ENCODE measurements around the gene WDR45B. TPM values are rescaled to one million over a fixed set of nuclear protein-coding genes. Genes with fewer than 3 reads are reported as not detected.
A peak's percentile ranks its signal among the peaks of the same experiment; 100 is the strongest.

WDR45B gene
- total RNA-seq, 1 donor from 2014 or later = 75.6 TPM

GRCh38 chr17:82601447-82602000, 46.7 kb downstream of the WDR45B start:
- no peak overlapping the region for H3K4me3 Mint-ChIP-seq (ENCODE audit: unreplicated experiment)

GRCh38 chr17:82600731-82601446, 47.4 kb downstream of the WDR45B start:
- no peak overlapping the region for H3K27ac Mint-ChIP-seq (ENCODE audit: unreplicated experiment)
- DNase-seq (ENCODE audit: extremely low spot score, unreplicated experiment) = no peak
- H3K36me3 Mint-ChIP-seq (ENCODE audit: unreplicated experiment) = peaks cover 45% of the 10 kb centered on the region

More at GRCh38 chr17:82601447-82602000, 46.7 kb downstream of the WDR45B start:
- TF ChIP-seq CTCF (IDR thresholded peaks at IDR 0.05) = no peak
- no peak for DNase-seq (ENCODE audit: extremely low spot score, unreplicated experiment)
- Mint-ChIP-seq H3K36me3 (ENCODE audit: unreplicated experiment) (peaks cover 46% of the 10 kb centered on the region), H3K9me3 (ENCODE audit: unreplicated experiment) (no peaks in the 10 kb centered on the region), H3K27ac (ENCODE audit: unreplicated experiment) (no peak overlapping the region), H3K4me1 (ENCODE audit: unreplicated experiment) (peaks cover 2% of the 10 kb centered on the region), H3K27me3 (ENCODE audit: unreplicated experiment) (no peaks in the 10 kb centered on the region)

DNA sequence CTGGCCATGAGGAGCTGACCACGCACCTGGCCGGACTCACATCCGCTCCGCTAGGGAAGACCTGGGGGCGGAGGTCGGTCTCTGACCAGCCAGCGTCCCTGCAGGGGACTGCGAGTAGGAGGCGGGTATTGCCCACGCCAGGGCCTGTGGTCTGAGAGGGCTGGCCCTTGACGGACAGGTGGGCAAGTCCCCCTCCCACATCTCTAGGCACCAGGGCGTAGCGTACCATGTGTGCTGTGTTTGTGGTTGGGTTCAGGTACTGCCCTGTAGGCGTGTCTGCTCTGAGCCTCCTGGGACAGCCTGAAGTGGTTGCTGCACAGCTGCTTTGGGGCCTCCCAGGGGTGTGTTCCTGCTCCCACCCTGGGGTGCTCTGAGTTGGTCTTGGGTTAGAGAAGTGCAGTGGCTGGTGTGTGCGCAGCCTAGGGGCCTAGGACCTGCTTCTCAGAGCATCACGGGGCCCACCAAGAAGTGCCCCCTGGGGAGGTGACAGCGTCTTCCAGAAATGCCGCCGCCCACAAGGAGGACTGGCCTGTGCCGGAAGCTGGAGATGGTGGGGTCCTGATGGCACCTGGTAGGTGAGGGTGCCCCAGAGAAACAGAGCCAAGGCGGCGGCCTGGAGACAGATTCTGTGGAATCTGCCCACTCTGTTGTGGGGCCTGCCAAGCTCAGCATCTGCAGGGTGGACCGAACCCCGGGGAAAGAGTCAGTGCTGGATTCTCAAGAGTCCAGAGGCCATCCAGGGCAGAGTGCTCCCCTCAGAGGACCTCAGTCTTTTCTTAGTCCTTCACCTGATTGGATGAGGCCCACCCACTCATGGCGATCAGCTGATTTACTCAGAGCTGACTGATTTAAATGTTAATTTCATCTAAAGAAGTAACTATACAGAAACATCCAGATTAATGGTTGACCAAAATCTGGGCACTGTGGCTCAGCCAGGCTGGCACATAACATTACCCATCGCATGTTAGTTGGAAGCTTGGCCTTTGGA, 48.3 kb downstream of the WDR45B start:
- no peaks in the 10 kb centered on the region for H3K9me3 Mint-ChIP-seq (ENCODE audit: unreplicated experiment)
- TF ChIP-seq CTCF (IDR thresholded peaks at IDR 0.05) = no peak
- no peak overlapping the region for H3K4me3 Mint-ChIP-seq (ENCODE audit: unreplicated experiment)
- no peak for DNase-seq (ENCODE audit: extremely low spot score, unreplicated experiment)
- H3K4me1 Mint-ChIP-seq (ENCODE audit: unreplicated experiment) = peaks cover 2% of the 10 kb centered on the region
- H3K36me3 Mint-ChIP-seq (ENCODE audit: unreplicated experiment) = peaks cover 36% of the 10 kb centered on the region
- H3K27ac Mint-ChIP-seq (ENCODE audit: unreplicated experiment) = no peak overlapping the region
- H3K27me3 Mint-ChIP-seq (ENCODE audit: unreplicated experiment) = no peaks in the 10 kb centered on the region

More at GRCh38 chr17:82600731-82601446, 47.4 kb downstream of the WDR45B start:
- TF ChIP-seq CTCF (IDR thresholded peaks at IDR 0.05) = no peak
- Mint-ChIP-seq H3K4me1 (ENCODE audit: unreplicated experiment) (peaks cover 2% of the 10 kb centered on the region), H3K4me3 (ENCODE audit: unreplicated experiment) (no peak overlapping the region), H3K9me3 (ENCODE audit: unreplicated experiment) (no peaks in the 10 kb centered on the region), H3K27me3 (ENCODE audit: unreplicated experiment) (no peaks in the 10 kb centered on the region)

DNA sequence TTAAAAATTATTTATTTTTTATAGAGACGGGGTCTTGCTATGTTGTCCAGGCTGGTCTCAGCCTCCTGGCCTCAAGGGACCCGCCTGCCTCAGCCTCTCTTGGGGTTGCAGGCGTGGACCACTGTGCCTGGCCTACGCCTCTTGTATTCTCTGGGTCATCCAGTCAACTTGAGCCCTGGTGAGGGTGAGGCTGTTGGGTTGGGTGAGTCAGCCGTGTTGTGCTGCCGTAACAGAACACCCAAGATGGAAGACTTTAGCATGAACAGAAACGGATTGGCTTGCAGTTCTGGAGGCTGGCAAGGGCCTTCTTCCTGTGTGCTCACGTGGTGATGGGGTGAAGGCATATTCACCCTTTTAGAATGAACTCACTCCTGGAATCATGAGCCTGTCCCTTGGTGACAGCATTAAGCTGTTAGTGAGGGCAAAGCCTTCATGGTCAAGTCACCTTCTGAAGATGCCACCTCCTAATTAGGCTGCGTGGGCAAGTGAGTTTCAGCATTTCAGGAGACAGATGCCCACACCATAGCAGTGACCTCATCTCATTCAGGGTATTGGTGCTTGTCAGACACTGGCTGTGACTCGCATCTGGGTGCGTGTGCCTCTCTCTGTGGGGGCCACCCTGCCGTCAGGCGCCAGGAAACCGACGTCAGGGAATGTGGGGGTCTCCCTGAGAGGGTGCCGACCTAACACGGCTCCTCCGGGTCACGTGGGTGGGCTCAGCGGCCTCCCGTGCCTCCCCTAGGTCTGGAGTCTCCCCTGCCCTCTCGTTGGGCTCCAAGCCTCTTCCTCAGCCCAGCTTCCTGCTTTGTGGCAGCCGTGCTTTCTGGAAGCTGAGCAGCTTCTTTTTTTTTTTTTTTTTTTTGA, 49.8 kb downstream of the WDR45B start:
- TF ChIP-seq CTCF (IDR thresholded peaks at IDR 0.05) = no peak
- H3K4me1 Mint-ChIP-seq (ENCODE audit: unreplicated experiment) = peaks cover 13% of the 10 kb centered on the region
- H3K27ac Mint-ChIP-seq (ENCODE audit: unreplicated experiment) = peak overlapping the region; percentile 3
- no peaks in the 10 kb centered on the region for H3K27me3 Mint-ChIP-seq (ENCODE audit: unreplicated experiment)
- no peak overlapping the region for H3K4me3 Mint-ChIP-seq (ENCODE audit: unreplicated experiment)
- no peaks in the 10 kb centered on the region for H3K9me3 Mint-ChIP-seq (ENCODE audit: unreplicated experiment)
- DNase-seq (ENCODE audit: extremely low spot score, unreplicated experiment) = no peak
- H3K36me3 Mint-ChIP-seq (ENCODE audit: unreplicated experiment) = peaks cover 24% of the 10 kb centered on the region

All from osteocyte (in vitro differentiated cells).